HG02571 (cell line): Measurements from ENCODE around the gene GRID2IP.

Source experiments
- ATAC-seq: cut with Tn5 transposase; IDR thresholded peaks from one replicate; pipeline ENCODE4 v1.9.1; 2021; ENCODE audit warnings: mild to moderate bottlenecking, moderate library complexity; ENCODE audit not compliant: unreplicated experiment

GRID2IP gene

GRCh38 chr7:6528401-6529130 lies 22.7 kb downstream of the GRID2IP start:
- no peak for ATAC-seq

- no peak for ATAC-seq
Measured at GRCh38 chr7:6526997-6527378, 24.3 kb downstream of the GRID2IP start.

- ATAC-seq: no peak
Measured at GRCh38 chr7:6520163-6520981, 30.9 kb downstream of the GRID2IP start.

- ATAC-seq: no peak
Measured at GRCh38 chr7:6516387-6516983, 34.8 kb downstream of the GRID2IP start.

GRCh38 chr7:6513541-6513940 lies 37.7 kb downstream of the GRID2IP start:
- ATAC-seq: no peak

GRCh38 chr7:6512892-6513291 lies 38.4 kb downstream of the GRID2IP start:
- no peak for ATAC-seq

- ATAC-seq: no peak
Measured at GRCh38 chr7:6510476-6511133, 40.7 kb downstream of the GRID2IP start.

- ATAC-seq: no peak
Measured at GRCh38 chr7:6508950-6509349, 42.3 kb downstream of the GRID2IP start.

GRCh38 chr7:6508539-6508938 lies 42.7 kb downstream of the GRID2IP start:
- no peak for ATAC-seq

- ATAC-seq: no peak
Measured at GRCh38 chr7:6507906-6508305, 43.4 kb downstream of the GRID2IP start.

GRCh38 chr7:6505685-6506559 lies 45.3 kb downstream of the GRID2IP start:
- no peak for ATAC-seq

GRCh38 chr7:6504996-6505395 lies 46.3 kb downstream of the GRID2IP start:
- ATAC-seq: no peak

GRCh38 chr7:6502886-6503285 lies 48.4 kb downstream of the GRID2IP start:
- no peak for ATAC-seq

- no peak for ATAC-seq
Measured at GRCh38 chr7:6501586-6502564, 49.4 kb downstream of the GRID2IP start.

- no peak for ATAC-seq
Measured at GRCh38 chr7:6500691-6501090, 50.6 kb downstream of the GRID2IP start.

GRCh38 chr7:6497994-6498393 lies 53.3 kb downstream of the GRID2IP start:
- ATAC-seq: no peak

- ATAC-seq: no peak
Measured at GRCh38 chr7:6497637-6497905, 53.7 kb downstream of the GRID2IP start.

- ATAC-seq: no peak
Measured at GRCh38 chr7:6496842-6497636, 54.2 kb downstream of the GRID2IP start.
